H1 (cell line): ENCODE results near the gene EPHA4.

Experiments
- CHD1 ChIP-seq: IDR thresholded peaks from 2 replicates; pipeline ENCODE4 v1.6.1; 2012; ENCODE audit warnings: low read depth, low read length, improper control_type of control experiment
- CHD2 ChIP-seq: IDR thresholded peaks from 2 replicates; pipeline ENCODE4 v1.6.1; 2012; ENCODE audit warnings: low read length, improper control_type of control experiment
- CTCF ChIP-seq, 3 experiments: IDR thresholded peaks; 1 replicate in 2 of 3; 2 replicates in 1 of 3; pipeline versions ENCODE4 v1.5.1 to v1.6.1; 2011; ENCODE audit warnings: low read length in 3 of 3, mild to moderate bottlenecking in 3 of 3, inconsistent platforms in 2 of 3, low read depth in 1 of 3, moderate library complexity in 1 of 3; ENCODE audit not compliant: insufficient read depth in 1 of 3; ENCODE audit errors: control extremely low read depth in 1 of 3
- EP300 ChIP-seq, 2 experiments: IDR thresholded peaks; 1 replicate in 1 of 2; 2 replicates in 1 of 2; pipeline ENCODE4 v1.6.1; 2011 to 2012; ENCODE audit warnings: low read depth in 2 of 2, low read length in 2 of 2, mild to moderate bottlenecking in 2 of 2, borderline replicate concordance in 1 of 2, inconsistent platforms in 1 of 2, moderate library complexity in 1 of 2
- EZH2 ChIP-seq: fragments of 200-600 bp; sonication (generic); IDR thresholded peaks from 2 replicates; pipeline ENCODE4 v1.7.1; 2012; ENCODE audit warnings: low read depth, mild to moderate bottlenecking, moderate library complexity, low read length, inconsistent platforms; ENCODE audit not compliant: severe bottlenecking
- HDAC2 ChIP-seq, 2 experiments: fragments of 300-600 bp in 1 of 2; sonication (generic) in 1 of 2; IDR thresholded peaks; 2 replicates each; pipeline ENCODE4 v1.6.1; 2011 to 2012; ENCODE audit warnings: low read depth in 2 of 2, low read length in 2 of 2, mild to moderate bottlenecking in 2 of 2, moderate library complexity in 2 of 2, borderline replicate concordance in 1 of 2, inconsistent platforms in 1 of 2
- POLR2A ChIP-seq, 2 experiments: IDR thresholded peaks; 1 replicate in 1 of 2; 2 replicates in 1 of 2; pipeline ENCODE4 v1.6.1; 2011; ENCODE audit warnings: low read depth in 2 of 2, low read length in 2 of 2, mild to moderate bottlenecking in 2 of 2; ENCODE audit errors: control extremely low read depth in 1 of 2
- RBBP5 ChIP-seq: IDR thresholded peaks from 2 replicates; pipeline ENCODE4 v1.7.1; 2012; ENCODE audit warnings: low read depth, mild to moderate bottlenecking, inconsistent platforms, low read length, moderate library complexity, borderline replicate concordance
- ZNF274 ChIP-seq: IDR thresholded peaks from 2 replicates; pipeline ENCODE4 v1.7.0; 2012; ENCODE audit warnings: low read length, borderline replicate concordance; ENCODE audit errors: extremely low read depth

- TF ChIP-seq ZNF274 (no peak), RBBP5 (no peak), CTCF (IDR thresholded peaks at IDR 0.05; ENCODE audit: control extremely low read depth in 1 of 3, insufficient read depth in 1 of 3, low read depth in 1 of 3, low read length in 3 of 3) (no peak), EZH2 (no peak), HDAC2 (IDR thresholded peaks at IDR 0.05; ENCODE audit: borderline replicate concordance in 1 of 2, low read depth in 2 of 2, low read length in 2 of 2) (no peak), POLR2A (IDR thresholded peaks at IDR 0.05; ENCODE audit: control extremely low read depth in 1 of 2, low read depth in 2 of 2, low read length in 2 of 2) (no peak), CHD2 (no peak), EP300 (IDR thresholded peaks at IDR 0.05; ENCODE audit: borderline replicate concordance in 1 of 2, low read depth in 2 of 2, low read length in 2 of 2) (no peak), CHD1 (no peak)
Measured at GRCh38 chr2:221377597-221377996, 194.5 kb downstream of the EPHA4 start.
